RWPE1 (cell line): ENCODE results near the gene RFX3.

Source experiments
- CTCF ChIA-PET: fragments of 350-600 bp; sonication (Branson Sonifier 250); formaldehyde crosslinking; extraction: SDS; loops from one replicate; lab custom pipeline; 2021; lab: Yijun Ruan, JAX
- POLR2A ChIA-PET: fragments of 400-600 bp; formaldehyde crosslinking; extraction: SDS; loops from one replicate; lab custom pipeline; 2020; ENCODE audit warnings: antibody characterized with exemption; ENCODE audit not compliant: low non-redundant PET; lab: Yijun Ruan, JAX
- DNase-seq: peaks from one replicate; pipeline ENCODE4 v3.0.0; 2012; ENCODE audit warnings: low spot score
- H3K27ac ChIP-seq: fragments of 450-650 bp; 2 replicates; pipeline ENCODE4 v1.5.1; 2017
- CTCF ChIP-seq: fragments of 450-650 bp; conservative IDR thresholded peaks from 2 replicates; pipeline ENCODE4 v1.5.1; 2017; ENCODE audit warnings: low read depth, mild to moderate bottlenecking

RFX3 gene

GRCh38 chr9:3464033-3464638, 61.7 kb downstream of the RFX3 start:
- no peak for DNase-seq
- no peak overlapping the region for H3K27ac ChIP-seq
- ChIA-PET POLR2A (no interaction called here), CTCF (no interaction called here)
- TF ChIP-seq CTCF: no peak

DNA sequence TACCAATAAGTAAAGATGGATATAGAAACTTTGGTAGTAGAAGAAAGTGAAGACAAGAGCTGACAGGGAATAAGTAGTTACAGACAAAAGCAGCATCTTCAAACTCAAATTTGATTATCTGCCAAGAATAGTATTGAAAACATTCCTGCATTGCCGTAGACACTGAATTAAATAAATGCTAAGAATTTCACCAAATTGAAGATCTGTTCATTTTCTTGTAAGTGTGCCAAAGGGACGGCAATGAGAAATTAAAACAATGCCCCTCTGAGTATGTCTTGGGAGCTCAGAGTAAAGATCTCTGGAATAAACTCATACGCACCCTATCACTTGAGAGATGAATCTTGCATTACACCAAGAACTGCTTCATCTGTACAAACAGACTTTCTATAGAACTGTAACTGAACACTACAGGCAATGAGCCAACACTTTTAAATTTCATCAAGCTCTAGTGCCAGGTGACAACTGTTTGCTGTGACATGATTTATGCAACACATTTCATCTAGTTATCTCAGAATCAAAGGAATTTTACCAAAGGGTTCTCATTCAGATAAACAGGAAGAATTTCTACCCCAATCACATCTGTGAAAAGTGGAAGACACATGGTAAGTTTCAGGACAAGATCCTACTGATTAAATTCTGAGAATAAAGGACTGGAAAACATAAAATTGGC, 66.9 kb downstream of the RFX3 start:
- DNase-seq: no peak
- no peak overlapping the region for H3K27ac ChIP-seq
- CTCF ChIA-PET: no interaction called here

GRCh38 chr9:3457175-3457574, 68.6 kb downstream of the RFX3 start:
- TF ChIP-seq CTCF: no peak
- ChIA-PET CTCF (no interaction called here), POLR2A (no interaction called here)
- no peak for DNase-seq
- H3K27ac ChIP-seq: no peak overlapping the region

More for the DNA sequence above, 66.9 kb downstream of the RFX3 start:
- TF ChIP-seq CTCF: no peak
- POLR2A ChIA-PET: no interaction called here

DNA sequence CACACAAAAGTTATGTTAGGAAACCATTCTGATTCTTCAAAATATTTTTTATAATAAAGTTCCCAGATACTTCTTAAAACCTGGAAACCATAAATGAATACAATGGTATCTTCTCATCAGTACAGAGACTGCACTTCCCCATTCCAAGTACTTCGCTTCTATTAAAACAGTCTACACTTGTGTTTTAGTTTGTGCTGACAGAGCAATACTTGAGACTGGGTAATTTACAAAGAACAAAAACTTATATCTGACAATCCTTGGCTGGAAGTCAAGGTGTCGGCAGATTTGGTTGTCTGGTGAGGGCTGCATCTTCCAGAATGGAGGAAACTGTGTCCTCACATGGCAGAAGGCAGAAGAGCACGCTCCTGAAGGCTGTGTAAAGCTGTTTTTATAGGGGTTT, 70.1 kb downstream of the RFX3 start:
- DNase-seq: no peak
- ChIA-PET POLR2A (no interaction called here), CTCF (no interaction called here)
- no peak overlapping the region for H3K27ac ChIP-seq
- TF ChIP-seq CTCF: no peak

DNA sequence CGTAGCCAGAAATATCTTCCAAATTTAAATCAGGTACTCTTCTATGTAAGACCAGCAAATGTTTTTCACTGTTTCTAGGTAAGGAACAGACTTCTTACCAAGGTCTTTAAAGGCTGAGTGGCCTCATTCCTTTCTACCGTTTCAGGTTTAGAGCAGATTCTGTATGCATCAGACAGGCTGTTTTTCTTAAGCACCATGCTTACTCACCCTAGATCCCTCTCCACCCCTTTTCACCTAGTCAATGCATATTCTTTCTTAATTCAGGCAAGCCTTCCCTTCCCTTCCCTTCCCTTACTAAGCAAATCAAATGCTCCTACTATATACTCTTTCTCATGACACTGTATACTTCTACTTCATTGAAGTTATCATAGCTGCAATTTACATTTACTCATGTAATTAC, 70.7 kb downstream of the RFX3 start:
- CTCF ChIA-PET: no interaction called here
- no peak for DNase-seq
- TF ChIP-seq CTCF: no peak
- POLR2A ChIA-PET: no interaction called here
- no peak overlapping the region for H3K27ac ChIP-seq

DNA sequence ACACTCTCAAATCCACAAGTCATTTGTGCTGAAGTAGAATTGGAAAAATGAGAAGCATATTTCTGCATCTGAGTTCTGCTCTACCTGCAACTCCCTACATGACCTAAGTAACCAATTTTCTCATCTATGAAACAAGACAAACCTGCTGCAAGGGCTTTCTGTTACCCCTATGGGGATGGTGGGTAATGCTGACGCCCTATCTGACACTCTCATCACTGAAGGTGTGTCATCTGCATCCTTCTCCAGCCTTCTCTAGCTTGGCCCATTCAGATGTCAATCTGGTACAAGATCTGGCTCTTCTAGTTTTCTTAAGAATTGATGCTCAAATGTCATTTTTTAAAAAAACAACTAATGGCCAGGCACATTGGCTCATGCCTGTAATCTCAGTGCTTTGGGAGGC, 73.8 kb downstream of the RFX3 start:
- no peak overlapping the region for H3K27ac ChIP-seq
- DNase-seq: no peak
- ChIA-PET CTCF (no interaction called here), POLR2A (no interaction called here)
- TF ChIP-seq CTCF: no peak
